ENCODE data around the gene MRPL22. TPM values are rescaled to one million over a fixed set of nuclear protein-coding genes. Genes with fewer than 3 reads are reported as not detected.

Gene MRPL22
- total and polyA plus RNA-seq, 10 donors = 11.8 to 55.0 (median 32.0) TPM

DNA sequence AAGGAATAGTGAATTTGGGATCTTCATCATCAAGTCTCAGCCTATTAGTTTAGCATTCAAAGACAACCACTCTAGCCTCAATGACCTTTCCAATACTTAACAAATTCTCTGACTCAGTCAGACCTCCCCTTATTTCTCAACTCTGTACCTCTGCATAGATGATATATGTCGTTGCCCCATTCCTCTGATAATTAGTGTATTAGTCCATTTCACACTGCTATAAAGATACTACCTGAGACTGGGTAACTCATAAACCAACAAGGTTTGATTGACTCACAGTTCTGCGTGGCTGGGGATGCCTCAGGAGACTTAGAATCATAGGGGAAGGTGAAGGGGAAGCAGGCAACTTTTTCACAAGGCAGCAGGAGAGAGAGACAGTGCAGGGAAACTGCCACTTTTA lies 8.9 kb downstream of the MRPL22 start:
- TF ChIP-seq POLR2AphosphoS5 (IDR thresholded peaks at IDR 0.05) (no peak), POLR2A (IDR thresholded peaks at IDR 0.05) (no peak), CTCF (IDR thresholded peaks at IDR 0.05 in 8 of 11, conservative IDR thresholded peaks at IDR 0.05 in 3 of 11) (no peak)
- H3K4me1 ChIP-seq = peaks cover 0 to 59% (median 24%) of the 10 kb centered on the region in 6 donors
- 74 to 88% (median 76%) methylated on average over 2 of the region's 2 CpGs for WGBS, 5 donors

DNA sequence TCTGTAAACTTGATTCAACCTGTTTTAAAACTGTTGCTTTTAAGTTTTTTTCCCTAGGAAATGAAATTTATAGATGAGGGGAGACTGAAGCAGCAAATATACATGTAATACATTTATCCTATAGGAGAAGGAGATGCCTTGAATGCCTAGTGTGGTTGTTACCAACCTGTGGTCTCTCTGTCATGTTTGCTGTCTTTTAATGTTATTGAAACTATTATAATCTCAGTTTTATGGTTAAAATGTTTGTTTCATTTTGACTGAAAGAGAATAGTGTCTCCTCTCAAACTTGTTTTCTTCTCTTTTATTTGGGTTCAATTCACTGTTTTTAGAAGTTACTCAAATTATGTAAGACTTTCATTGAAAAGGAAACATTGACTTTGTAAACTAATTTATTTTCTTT lies 15.8 kb downstream of the MRPL22 start:
- H3K27ac ChIP-seq = no peak overlapping the region
- no peak overlapping the region for H3K4me3 ChIP-seq
- no peaks in the 10 kb centered on the region for H3K9me3 ChIP-seq
- intact Hi-C loops (cut with DNase I; ENCODE audit: low total_unique reads) = no loop called here
- peaks cover 0 to 85% (median 51%) of the 10 kb centered on the region in 6 donors for H3K36me3 ChIP-seq
- no peaks in the 10 kb centered on the region for H3K4me1 ChIP-seq
- H3K27me3 ChIP-seq (replicated peaks in 1 of 7) = no peaks in the 10 kb centered on the region
- DNase-seq = no peak
- TF ChIP-seq POLR2AphosphoS5 (IDR thresholded peaks at IDR 0.05) (no peak), POLR2A (IDR thresholded peaks at IDR 0.05) (no peak), CTCF (IDR thresholded peaks at IDR 0.05 in 8 of 11, conservative IDR thresholded peaks at IDR 0.05 in 3 of 11) (no peak)

More for the DNA sequence above, 8.9 kb downstream of the MRPL22 start:
- Histone ChIP-seq H3K4me3 (no peak overlapping the region), H3K27me3 (replicated peaks in 1 of 7) (no peaks in the 10 kb centered on the region), H3K27ac (no peak overlapping the region), H3K9me3 (no peaks in the 10 kb centered on the region), H3K36me3 (peaks cover 0 to 68% (median 8%) of the 10 kb centered on the region in 6 donors)
- DNase-seq = no peak
- intact Hi-C loops (cut with DNase I; ENCODE audit: low total_unique reads) = no loop called here

DNA sequence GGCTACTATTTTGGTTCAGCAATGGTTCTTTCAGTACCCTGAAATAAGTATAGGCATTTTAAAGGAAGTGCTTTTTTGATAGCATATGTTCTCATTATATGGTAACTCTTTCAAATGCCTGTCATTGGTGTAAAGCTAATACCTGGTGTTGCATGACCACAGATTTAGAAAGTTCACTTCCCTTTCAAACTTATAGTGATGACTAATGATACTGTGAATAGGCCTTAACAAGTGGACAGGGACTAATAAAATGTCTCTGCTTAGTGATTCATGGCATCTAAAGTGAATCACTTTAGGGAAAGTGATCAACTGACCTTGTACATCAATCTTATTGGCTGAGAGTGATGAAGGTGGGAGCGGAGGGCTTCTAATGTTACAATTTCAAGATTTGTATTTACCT lies 21.6 kb downstream of the MRPL22 start:
- DNase-seq = no peak
- Histone ChIP-seq H3K9me3 (no peaks in the 10 kb centered on the region), H3K27ac (no peak overlapping the region), H3K4me3 (no peak overlapping the region), H3K4me1 (peaks cover 0 to 24% (median 2%) of the 10 kb centered on the region in 6 donors), H3K36me3 (peaks cover 0 to 98% (median 55%) of the 10 kb centered on the region in 6 donors), H3K27me3 (replicated peaks in 1 of 7) (no peaks in the 10 kb centered on the region)
- TF ChIP-seq POLR2A (IDR thresholded peaks at IDR 0.05) (no peak), POLR2AphosphoS5 (IDR thresholded peaks at IDR 0.05) (no peak), CTCF (IDR thresholded peaks at IDR 0.05 in 8 of 11, conservative IDR thresholded peaks at IDR 0.05 in 3 of 11) (no peak)
- 94 to 100% (median 100%) methylated on average over 1 of the region's 1 CpG for WGBS, 5 donors
- intact Hi-C loops (cut with DNase I; ENCODE audit: low total_unique reads) = no loop called here

- Histone ChIP-seq H3K27ac (peak overlapping the region in 7 of 8 donors; percentile 52 to 81 (median 74)), H3K36me3 (peaks cover 0 to 86% (median 34%) of the 10 kb centered on the region in 6 donors), H3K9me3 (no peaks in the 10 kb centered on the region), H3K27me3 (replicated peaks in 1 of 7) (no peaks in the 10 kb centered on the region), H3K4me3 (peak overlapping the region in 2 of 8 donors; percentile 22 to 56), H3K4me1 (peaks cover 0 to 30% (median 2%) of the 10 kb centered on the region in 6 donors)
- no peak for DNase-seq
- WGBS, 5 donors = 52 to 89% (median 79%) methylated on average over 7 of the region's 7 CpGs
- intact Hi-C loops (cut with DNase I; ENCODE audit: low total_unique reads) = no loop called here
- TF ChIP-seq POLR2AphosphoS5 (IDR thresholded peaks at IDR 0.05) = peak in 2 of 3 donors; percentile 13 to 74
- TF ChIP-seq CTCF (IDR thresholded peaks at IDR 0.05 in 8 of 11, conservative IDR thresholded peaks at IDR 0.05 in 3 of 11) = no peak
- TF ChIP-seq POLR2A (IDR thresholded peaks at IDR 0.05) = no peak
Measured at GRCh38 chr5:154966081-154966841, 25.4 kb downstream of the MRPL22 start.
